SK-N-SH treated with all-trans-retinoic acid at 6 μM for 48 hours (cell line): ENCODE data around the gene NT5C3A.

Experiments used
- GLIS3 ChIP-seq: fragments of 250-450 bp; sonication (Bioruptor Pico); IDR thresholded peaks from 2 replicates; pipeline ENCODE4 v1.5.0; 2020; ENCODE audit warnings: mild to moderate bottlenecking, moderate library complexity
- ZFP30 ChIP-seq: fragments of 450-650 bp; formaldehyde crosslinking; IDR thresholded peaks from 2 replicates; pipeline ENCODE4 v1.5.0; 2022; ENCODE audit warnings: mild to moderate bottlenecking, moderate library complexity

DNA sequence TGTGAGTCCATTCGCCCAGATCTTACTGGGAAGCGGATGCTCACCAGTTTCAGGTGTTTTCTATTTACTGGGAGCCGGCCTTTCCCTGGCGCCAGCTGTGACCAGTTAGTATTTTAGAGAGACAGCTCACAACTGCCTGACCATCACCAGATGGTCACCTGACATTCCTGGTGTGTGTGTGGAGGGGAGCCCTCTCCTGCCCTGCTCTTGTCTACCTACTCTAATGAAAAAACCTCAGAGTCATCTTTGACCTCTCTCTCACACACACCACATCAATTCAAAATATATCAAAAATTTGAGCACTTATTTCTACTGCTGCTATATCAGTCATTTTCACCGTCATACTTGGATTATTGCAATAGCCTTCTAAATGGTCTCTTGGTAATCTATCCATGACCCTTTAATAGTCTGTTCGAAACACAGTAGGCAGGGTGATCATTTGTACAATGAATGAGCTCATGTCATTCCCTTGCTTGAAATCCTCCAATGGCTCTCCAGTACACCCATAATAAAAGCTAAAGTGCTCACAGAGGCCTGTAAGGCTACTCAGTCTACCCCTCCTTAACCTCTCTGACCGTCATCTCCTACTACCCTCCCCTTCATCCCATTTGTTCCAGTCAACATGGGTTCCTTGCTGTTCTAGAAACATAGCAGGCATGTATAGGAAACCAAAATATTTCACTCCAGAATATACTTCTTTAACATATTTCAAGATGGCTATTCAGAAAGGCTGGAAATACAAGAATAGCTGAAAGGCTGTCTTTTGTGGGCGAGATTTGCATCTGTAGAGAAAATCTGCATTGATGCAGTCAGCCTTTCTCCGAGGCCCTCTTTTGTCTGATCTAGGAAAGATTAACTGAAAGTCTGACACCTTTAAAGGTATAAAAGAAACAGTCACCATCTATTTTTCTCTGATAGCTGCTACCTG, 17.5 kb upstream of the NT5C3A start:
- no peak for TF ChIP-seq ZFP30 (CRISPR knock-in tag)
- no peak for TF ChIP-seq GLIS3 (CRISPR knock-in tag)
